Right cardiac atrium (tissue), 5 donors: ENCODE results near the gene CHORDC1. TPM values are rescaled to one million over a fixed set of nuclear protein-coding genes. Genes with fewer than 3 reads are reported as not detected.
"Not testable (repeated sequence)": the region's sequence is repeated elsewhere in the genome, so short reads cannot be mapped to it uniquely, and the experiment has no call there.

Experiments
- ATAC-seq, 2 donors: fragments of 200-7000 bp; cut with Tn5 transposase; one replicate each; pipeline versions ENCODE4 v1.8.0 to v1.9.1; 2020; ENCODE audit warnings: moderate library complexity in 2 of 2, mild to moderate bottlenecking in 1 of 2
- DNase-seq, 3 donors: peaks; one replicate each; pipeline ENCODE4 v3.0.0-alpha.2; 2020
- H3K27ac ChIP-seq: one replicate; pipeline ENCODE4 v1.5.1; 2013; ENCODE audit warnings: mild to moderate bottlenecking, low read length, control low read depth, moderate library complexity
- H3K27me3 ChIP-seq: one replicate; pipeline ENCODE4 v1.6.1; 2013; ENCODE audit not compliant: control insufficient read depth, insufficient read depth
- H3K4me1 ChIP-seq: one replicate; pipeline ENCODE4 v1.6.1; 2013; ENCODE audit warnings: low read length; ENCODE audit not compliant: control insufficient read depth, insufficient read depth
- H3K4me3 ChIP-seq: one replicate; pipeline ENCODE4 v1.5.1; 2013; ENCODE audit warnings: low read length, control low read depth
- H3K9me3 ChIP-seq: one replicate; pipeline ENCODE4 v1.6.1; 2013; ENCODE audit warnings: low read length; ENCODE audit not compliant: control insufficient read depth
- WGBS: extraction: QIAGEN DNeasy Blood & Tissue Kit; methylation state at CpG from one replicate; pipeline ENCODE4 v1.1.7; 2013; 5-methylcytosine and 5-hydroxymethylcytosine counted together
- intact Hi-C, 4 donors: fragments of 100-400 bp; cut with DNase I; formaldehyde crosslinking; loops; one replicate each; pipeline versions ENCODE4 v1.11.0 to v1.14.0; 2022 to 2023
- polyA plus RNA-seq: library from polyadenylated mRNA; stranded (reverse); fragments of 200-250 nt; gene quantifications from one replicate; pipeline ENCODE4 v1.2.3, GENCODE V29; 2013
- total RNA-seq, 4 donors: library from RNA; stranded (reverse); fragmentation: NEBNext Ultra II Directional; extraction: Animal tissue kit (Norgen Biotek cat#: 25700); gene quantifications; one replicate each; pipeline ENCODE4 v1.2.1, GENCODE V29; 2021
- donor health status: healthy with polysubstance abuse.
- donor health status: DM: no; HTN: yes; CAD: no.
- donor health status: DM: no; HTN: no; CAD: no.
- donor health status: DM: no; HTN: yes; CAD: no; lungs with severe emphysema.
- donor health status: DM: yes; HTN: yes; CAD: no.

CHORDC1 gene
- total and polyA plus RNA-seq, 5 donors, result 30.6 to 49.9 (median 37.8) TPM

GRCh38 chr11:90216611-90217010 lies 6.2 kb downstream of the CHORDC1 start:
- Histone ChIP-seq H3K27me3 (no peaks in the 10 kb centered on the region), H3K4me3 (no peak overlapping the region), H3K9me3 (no peaks in the 10 kb centered on the region), H3K27ac (no peak overlapping the region), H3K4me1 (no peaks in the 10 kb centered on the region)
- ATAC-seq, result peak; percentile 53 to 60
- 72% methylated on average over 5 of the region's 5 CpGs for WGBS
- no peak for DNase-seq
- intact Hi-C loops, result no loop called here

DNA sequence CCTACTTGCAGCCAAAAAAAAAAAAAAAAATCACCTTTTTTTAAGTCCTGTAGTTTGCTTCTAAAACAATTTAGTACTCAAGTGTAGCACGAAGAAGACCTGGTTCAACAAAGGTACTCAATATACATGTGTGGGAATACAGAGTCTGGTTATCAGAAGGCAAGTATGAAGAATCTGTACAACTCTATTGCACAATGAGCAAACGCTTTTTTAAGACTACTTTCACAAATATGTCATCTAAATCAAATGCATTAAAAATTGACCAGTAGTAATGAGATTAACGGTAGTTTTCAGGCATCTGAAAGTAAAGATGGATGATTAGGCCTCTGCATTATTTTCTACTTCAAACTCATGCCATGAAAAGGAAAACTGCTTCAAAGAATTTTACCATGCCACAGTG lies 9.5 kb downstream of the CHORDC1 start:
- Histone ChIP-seq H3K4me3 (no peak overlapping the region), H3K9me3 (no peaks in the 10 kb centered on the region), H3K27me3 (no peaks in the 10 kb centered on the region), H3K27ac (no peak overlapping the region), H3K4me1 (no peaks in the 10 kb centered on the region)
- WGBS, result 92% methylated on average over 3 of the region's 3 CpGs
- DNase-seq (no peak), ATAC-seq (no peak)
- intact Hi-C loops, result no loop called here

- intact Hi-C loops, result no loop called here
- ATAC-seq, result no peak
These were observed 14.0 kb downstream of the CHORDC1 start for GRCh38 chr11:90208857-90209256.

DNA sequence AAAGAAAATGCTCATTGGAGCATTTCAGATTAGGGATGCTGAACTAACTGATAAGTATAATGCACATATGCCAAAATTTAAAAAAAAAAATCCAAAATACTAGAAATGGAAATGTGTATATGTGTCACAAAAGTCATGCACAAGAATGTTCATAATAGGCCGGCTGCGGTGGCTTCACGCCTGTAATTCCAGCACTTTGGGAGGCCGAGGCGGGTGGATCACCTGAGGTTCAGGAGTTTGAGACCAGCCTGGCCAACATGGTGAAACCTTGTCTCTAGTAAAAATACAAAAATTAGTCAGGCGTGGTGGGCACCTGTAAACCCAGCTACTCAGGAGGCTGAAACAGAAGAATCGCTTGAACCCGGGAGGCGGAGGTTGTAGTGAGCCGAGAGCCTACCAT lies 14.9 kb downstream of the CHORDC1 start:
- DNase-seq, ATAC-seq, H3K27ac ChIP-seq, intact Hi-C loops, H3K4me3 ChIP-seq, H3K4me1 ChIP-seq, H3K9me3 ChIP-seq, H3K27me3 ChIP-seq: not testable (repeated sequence)
- WGBS, result 91% methylated on average over 10 of the region's 10 CpGs

More at GRCh38 chr11:90208857-90209256, 14.0 kb downstream of the CHORDC1 start:
- Histone ChIP-seq H3K4me1 (no peaks in the 10 kb centered on the region), H3K27me3 (no peaks in the 10 kb centered on the region), H3K4me3 (no peak overlapping the region), H3K27ac (no peak overlapping the region), H3K9me3 (no peaks in the 10 kb centered on the region)
- 82% methylated on average over 2 of the region's 2 CpGs for WGBS
- DNase-seq, result no peak

DNA sequence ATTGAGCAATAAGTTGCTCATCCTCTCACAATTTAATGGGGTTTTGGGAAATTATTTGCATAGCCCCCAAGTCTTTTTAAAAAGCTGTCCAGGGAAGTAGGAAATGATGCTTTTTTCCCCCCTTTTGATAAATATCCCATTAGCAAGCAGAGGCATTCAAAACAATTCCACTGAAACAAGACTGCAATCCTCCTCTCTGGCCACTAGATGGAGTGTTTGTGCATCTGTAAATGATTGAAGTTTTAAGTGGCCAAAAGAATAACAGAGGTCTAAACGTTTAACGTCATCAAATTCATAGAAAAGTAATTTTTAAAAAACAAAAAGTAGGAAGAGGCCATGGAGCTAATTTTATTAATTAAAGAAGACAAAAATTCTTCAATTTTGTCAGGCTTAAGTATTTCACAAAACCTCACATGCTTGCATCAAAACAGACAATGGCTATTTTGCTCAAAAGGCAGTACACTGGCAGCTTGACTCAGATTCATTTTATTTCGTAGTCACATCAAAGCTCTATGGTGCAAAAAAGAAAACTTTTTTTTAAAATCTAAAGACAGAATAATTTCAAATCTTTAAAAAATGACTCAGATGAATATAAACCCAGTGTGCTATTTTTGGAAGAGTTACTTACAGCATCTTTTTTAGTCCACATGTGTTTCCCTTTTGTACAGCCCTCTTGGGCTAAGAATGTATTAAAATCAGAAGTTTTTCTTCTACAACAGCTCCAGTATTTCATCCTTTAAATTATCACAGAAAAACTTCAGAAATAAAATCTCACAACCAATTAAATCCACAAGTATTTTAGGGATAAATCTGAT lies 17.8 kb downstream of the CHORDC1 start:
- DNase-seq (no peak), ATAC-seq (no peak)
- no peak overlapping the region for H3K27ac ChIP-seq
- WGBS, result 16% methylated on average over 3 of the region's 3 CpGs
- H3K9me3 ChIP-seq, result no peaks in the 10 kb centered on the region
- H3K27me3 ChIP-seq, result no peaks in the 10 kb centered on the region
- no peaks in the 10 kb centered on the region for H3K4me1 ChIP-seq
- intact Hi-C loops, result no loop called here
- no peak overlapping the region for H3K4me3 ChIP-seq

DNA sequence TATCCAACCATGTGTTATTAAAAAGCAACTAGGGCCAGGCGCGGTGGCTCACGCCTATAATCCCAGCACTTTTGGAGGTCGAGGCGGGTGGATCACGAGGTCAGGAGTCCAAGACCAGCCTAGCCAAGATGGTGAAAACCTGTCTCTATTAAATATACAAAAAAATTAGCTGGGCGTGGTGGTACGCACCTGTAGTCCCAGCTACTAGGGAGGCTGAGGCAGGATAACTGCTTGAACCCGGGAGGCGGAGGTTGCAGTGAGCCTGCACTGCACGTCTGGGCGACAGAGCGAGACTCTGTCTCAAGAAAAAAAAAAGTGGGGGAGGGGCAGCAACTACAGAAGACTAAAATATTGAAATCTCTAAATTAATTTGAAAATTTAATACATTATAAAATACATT lies 18.4 kb downstream of the CHORDC1 start:
- intact Hi-C loops, result no loop called here
- Histone ChIP-seq H3K4me1 (no peaks in the 10 kb centered on the region), H3K27me3 (no peaks in the 10 kb centered on the region), H3K9me3 (no peaks in the 10 kb centered on the region), H3K4me3 (no peak overlapping the region), H3K27ac (no peak overlapping the region)
- no peak for ATAC-seq
- DNase-seq, result peak in 1 of 3 donors; percentile 32
- WGBS, result 92% methylated on average over 13 of the region's 13 CpGs

DNA sequence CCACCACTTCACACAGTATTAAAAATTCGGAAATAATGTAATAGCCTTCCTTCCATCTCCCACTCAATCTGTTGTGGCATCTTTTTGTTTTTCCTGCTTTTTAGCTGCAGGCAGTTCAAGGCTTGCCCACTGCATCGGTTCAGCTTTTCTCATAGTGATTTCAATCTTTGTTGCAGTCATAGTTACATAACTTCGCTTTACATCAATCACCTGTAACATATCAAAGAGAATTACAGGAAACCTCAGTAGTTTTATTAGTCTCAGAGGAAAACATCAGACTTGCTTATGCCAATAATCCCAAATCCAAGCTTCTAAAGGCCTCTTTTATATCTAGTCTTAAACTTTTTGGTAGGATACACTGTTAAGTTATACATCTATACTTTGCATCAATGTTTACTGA lies 20.5 kb downstream of the CHORDC1 start:
- 69% methylated on average over 3 of the region's 3 CpGs for WGBS
- no peak overlapping the region for H3K27ac ChIP-seq
- ATAC-seq (no peak), DNase-seq (no peak)
- H3K27me3 ChIP-seq, result no peaks in the 10 kb centered on the region
- no peak overlapping the region for H3K4me3 ChIP-seq
- H3K9me3 ChIP-seq, result no peaks in the 10 kb centered on the region
- intact Hi-C loops, result no loop called here
- H3K4me1 ChIP-seq, result no peaks in the 10 kb centered on the region

GRCh38 chr11:90197377-90197776 lies 25.5 kb downstream of the CHORDC1 start:
- ATAC-seq (no peak), DNase-seq (no peak)
- Histone ChIP-seq H3K4me3 (no peak overlapping the region), H3K27ac (no peak overlapping the region), H3K4me1 (no peaks in the 10 kb centered on the region), H3K27me3 (no peaks in the 10 kb centered on the region), H3K9me3 (no peaks in the 10 kb centered on the region)
- 93% methylated on average over 1 of the region's 1 CpG for WGBS
- intact Hi-C loops, result no loop called here

DNA sequence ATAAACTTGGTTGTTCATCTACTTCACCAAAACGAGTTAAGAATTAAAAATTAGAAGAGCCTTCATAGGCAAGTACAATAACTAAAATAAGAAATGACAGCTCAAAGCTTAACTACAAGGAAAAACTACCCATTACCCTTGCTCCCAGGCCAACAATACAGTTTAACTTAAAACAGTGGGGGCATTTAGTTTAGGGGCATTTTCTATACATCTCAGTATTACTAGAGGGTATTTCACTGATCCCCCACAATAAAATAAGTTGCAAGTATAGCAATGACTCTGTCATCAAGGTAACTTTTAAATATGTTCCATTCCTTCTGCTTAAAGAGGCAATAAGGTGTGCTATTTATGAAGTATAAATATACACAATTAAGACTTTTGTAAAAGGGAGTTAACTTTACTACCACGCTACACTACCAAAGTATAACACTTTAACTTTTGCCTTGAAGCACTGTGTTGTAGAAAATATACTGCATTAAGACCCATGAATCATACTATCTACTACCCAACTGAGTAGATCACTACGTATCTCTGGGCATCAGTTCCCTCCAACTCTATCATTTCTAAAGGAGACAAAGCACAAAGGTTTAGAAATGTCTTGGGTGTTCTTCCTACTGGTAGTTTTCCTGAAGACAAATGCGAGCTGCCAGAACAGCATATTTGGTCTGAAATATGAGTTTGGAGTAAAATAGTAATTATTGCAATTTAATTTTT lies 29.8 kb downstream of the CHORDC1 start:
- WGBS, result 95% methylated on average over 4 of the region's 4 CpGs
- Histone ChIP-seq H3K27me3 (no peaks in the 10 kb centered on the region), H3K4me1 (no peaks in the 10 kb centered on the region), H3K9me3 (no peaks in the 10 kb centered on the region), H3K4me3 (no peak overlapping the region), H3K27ac (no peak overlapping the region)
- ATAC-seq (no peak), DNase-seq (no peak)
- intact Hi-C loops, result no loop called here

DNA sequence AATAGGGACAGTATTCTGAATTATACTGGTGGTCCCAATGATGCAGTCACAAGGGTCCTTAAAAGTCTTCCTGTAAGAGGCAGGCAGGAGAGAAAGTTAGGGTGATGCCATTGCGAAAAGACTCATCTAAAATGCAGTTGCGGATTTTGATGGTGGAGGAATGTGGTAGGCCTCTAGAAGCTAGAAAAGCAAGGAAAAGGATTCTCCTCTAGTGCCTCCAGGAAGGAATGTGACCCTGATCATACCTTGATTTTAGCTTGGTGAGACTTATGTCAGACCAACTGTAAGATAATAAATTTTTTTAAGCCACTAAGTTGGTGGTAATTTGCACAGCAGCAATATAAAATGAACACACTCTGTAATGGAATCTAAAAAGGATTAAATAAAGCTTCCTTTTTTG lies 33.8 kb downstream of the CHORDC1 start:
- Histone ChIP-seq H3K4me3 (no peak overlapping the region), H3K9me3 (no peaks in the 10 kb centered on the region), H3K27me3 (no peaks in the 10 kb centered on the region), H3K4me1 (no peaks in the 10 kb centered on the region), H3K27ac (no peak overlapping the region)
- DNase-seq (no peak), ATAC-seq (no peak)
- intact Hi-C loops, result no loop called here
- 98% methylated on average over 2 of the region's 2 CpGs for WGBS

- H3K4me3 ChIP-seq, result no peak overlapping the region
- intact Hi-C loops, result no loop called here
- H3K27ac ChIP-seq, result no peak overlapping the region
- DNase-seq (no peak), ATAC-seq (no peak)
- no peaks in the 10 kb centered on the region for H3K27me3 ChIP-seq
- no peaks in the 10 kb centered on the region for H3K4me1 ChIP-seq
- no peaks in the 10 kb centered on the region for H3K9me3 ChIP-seq
- 95% methylated on average over 3 of the region's 3 CpGs for WGBS
These were observed 35.0 kb downstream of the CHORDC1 start for GRCh38 chr11:90187839-90188238.
